Retinal pigment epithelial cell (primary cell): ENCODE measurements around the gene DDX52.
"Not testable (repeated sequence)": the region's sequence is repeated elsewhere in the genome, so short reads cannot be mapped to it uniquely, and the experiment has no call there.

Source experiments
- DNase-seq: peaks from one replicate; pipeline ENCODE4 v3.0.0-alpha.2; 2010; ENCODE audit warnings: low read depth
- H3K4me3 ChIP-seq: 2 replicates; pipeline ENCODE4 v1.5.1; 2011; ENCODE audit warnings: mild to moderate bottlenecking, low read length, control low read depth, moderate library complexity
- CTCF ChIP-seq: conservative IDR thresholded peaks from 2 replicates; pipeline ENCODE4 v1.5.1; 2011; ENCODE audit warnings: low read depth, low read length, control low read depth, inconsistent platforms

DDX52 gene

GRCh38 chr17:37650419-37651003 is 7.3 kb upstream of the DDX52 start:
- no peak overlapping the region for H3K4me3 ChIP-seq
- TF ChIP-seq CTCF, result peak; percentile 55
- no peak for DNase-seq

GRCh38 chr17:37648555-37648954 is 5.3 kb upstream of the DDX52 start:
- no peak for TF ChIP-seq CTCF
- no peak for DNase-seq
- H3K4me3 ChIP-seq, result no peak overlapping the region

GRCh38 chr17:37647856-37648255 is 4.6 kb upstream of the DDX52 start:
- no peak for DNase-seq
- no peak overlapping the region for H3K4me3 ChIP-seq
- no peak for TF ChIP-seq CTCF

GRCh38 chr17:37643869-37644268 is 623 bp upstream of the DDX52 start:
- H3K4me3 ChIP-seq, result peak overlapping the region; percentile 81
- no peak for TF ChIP-seq CTCF
- no peak for DNase-seq

GRCh38 chr17:37642681-37643080 is 565 bp downstream of the DDX52 start:
- peak overlapping the region; percentile 81 for H3K4me3 ChIP-seq
- no peak for DNase-seq
- no peak for TF ChIP-seq CTCF

- TF ChIP-seq CTCF, result no peak
- no peak for DNase-seq
- H3K4me3 ChIP-seq, result no peak overlapping the region
Observed at GRCh38 chr17:37640015-37640414, 3.2 kb downstream of the DDX52 start.

GRCh38 chr17:37637956-37638355 is 5.3 kb downstream of the DDX52 start:
- H3K4me3 ChIP-seq, result no peak overlapping the region
- no peak for DNase-seq
- TF ChIP-seq CTCF, result no peak

- not testable (repeated sequence) for DNase-seq, H3K4me3 ChIP-seq
Observed at GRCh38 chr17:37616430-37616829, 26.8 kb downstream of the DDX52 start.
